Heart left ventricle (tissue), 16 donors: Measurements from ENCODE around the gene NOX5. TPM values are rescaled to one million over a fixed set of nuclear protein-coding genes. Genes with fewer than 3 reads are reported as not detected.

Experiments used
- ATAC-seq, 4 donors: fragments of 200-7000 bp; cut with Tn5 transposase; one replicate each; pipeline ENCODE4 v1.9.1; 2020 to 2022; ENCODE audit warnings: moderate library complexity in 4 of 4, mild to moderate bottlenecking in 3 of 4, moderate number of reproducible peaks in 1 of 4
- DNase-seq, 5 donors: peaks; one replicate each; pipeline ENCODE4 v3.0.0-alpha.2; 2020
- H3K27ac ChIP-seq, 12 donors: fragments of 200-600 bp; sonication (generic) in 4 of 12; one replicate each; pipeline versions ENCODE4 v1.5.0 to v1.8.0; 2016 to 2022; ENCODE audit warnings: mild to moderate bottlenecking in 2 of 12
- H3K27me3 ChIP-seq, 9 donors: fragments of 200-600 bp; sonication (generic) in 2 of 9; one replicate each; pipeline versions ENCODE4 v1.5.1 to v1.8.0; 2016 to 2022; ENCODE audit warnings: mild to moderate bottlenecking in 3 of 9
- H3K36me3 ChIP-seq, 9 donors: fragments of 200-600 bp; sonication (generic) in 2 of 9; one replicate each; pipeline versions ENCODE4 v1.5.0 to v1.8.0; 2018 to 2022; ENCODE audit warnings: mild to moderate bottlenecking in 2 of 9
- H3K4me1 ChIP-seq, 12 donors: fragments of 200-600 bp; sonication (generic) in 4 of 12; one replicate each; pipeline versions ENCODE4 v1.5.0 to v1.8.0; 2016 to 2022; ENCODE audit warnings: mild to moderate bottlenecking in 3 of 12
- H3K4me3 ChIP-seq, 12 donors: fragments of 200-600 bp; sonication (generic) in 4 of 12; one replicate each; pipeline versions ENCODE4 v1.5.0 to v1.8.0; 2017 to 2022; ENCODE audit warnings: mild to moderate bottlenecking in 9 of 12, moderate library complexity in 4 of 12
- H3K9me3 ChIP-seq, 12 donors: fragments of 200-600 bp; sonication (generic) in 4 of 12; one replicate each; pipeline versions ENCODE4 v1.5.0 to v1.8.0; 2016 to 2022; ENCODE audit warnings: mild to moderate bottlenecking in 1 of 12
- POLR2A ChIP-seq, 2 donors: fragments of 450-650 bp; IDR thresholded peaks; one replicate each; pipeline ENCODE4 v1.6.1; 2017; ENCODE audit warnings: antibody characterized with exemption in 2 of 2, mild to moderate bottlenecking in 2 of 2, moderate library complexity in 2 of 2
- WGBS, 4 donors: extraction: QIAGEN DNeasy Blood & Tissue Kit in 2 of 4; methylation state at CpG; one replicate each; pipeline versions ENCODE4 v1.1.5 to v1.1.7; 2013 to 2018; 5-methylcytosine and 5-hydroxymethylcytosine counted together
- intact Hi-C, 10 donors: fragments of 100-400 bp; cut with DNase I; formaldehyde crosslinking; loops; one replicate each; pipeline versions ENCODE4 v1.11.1 to v1.14.2; 2022
- polyA plus RNA-seq, 2 donors: library from polyadenylated mRNA; stranded (reverse); fragments of 200-250 nt; gene quantifications; one replicate each; pipeline ENCODE4 v1.2.3, GENCODE V29; 2013
- total RNA-seq, 9 donors: library from RNA; depleted of rRNA in 2 of 9; stranded (reverse); fragments of >200 nt in 2 of 9; fragmentation: NEBNext Ultra II Directional in 3 of 9; extraction: Animal tissue kit (Norgen Biotek cat#: 25700) in 3 of 9; gene quantifications; one replicate each; pipeline versions ENCODE4 v1.1.0 to v1.2.4, GENCODE V29; 2016 to 2023
- TF ChIP-seq, protein P1 (sequence below), 12 donors: fragments of 200-600 bp; sonication (generic) in 4 of 12; IDR thresholded peaks; one replicate each; pipeline versions ENCODE4 v1.5.0 to v1.8.0; 2018 to 2022; ENCODE audit warnings: antibody characterized with exemption in 12 of 12, mild to moderate bottlenecking in 5 of 12
- donor health status: ischemic (EF 13 %, LVEDD 7.1; RV severe dilation, severe dysfunction).
- donor health status: healthy with polysubstance abuse.
- donor health status: DM: no; HTN: yes; CAD: no.
- donor health status: DM: no; HTN: no; CAD: no.
- donor health status: ischemic (EF 25% LVEDD 6.9; RV normal size, moderate dysfunction).
- donor health status: ischemic (EF 25% LVEDD 5.7; RV mildly dilated, moderate dysfunction).
- donor health status: healthy.
- donor health status: DM: yes; HTN: yes; CAD: no.
- donor health status: ischemic (EF 35%, LVEDD 5.7; RV mildly dilated, moderate dysfunction).
- donor health status: nonischemic (EF 11% LVEDD 7.7; RV severe dilation, severe dysfunction).
- donor health status: DM: yes; HTN: yes; CAD: no.
- donor health status: PGD.
- donor health status: ischemic (EF 29% LVEDD 5.4; RV normal size, mild dysfunction).
- donor health status: nonischemic (EF 23%, LVEDD 6.1; RV moderate dilation, normal function).

Gene NOX5
- total and polyA plus RNA-seq, 11 donors: 0.02 to 0.29 (median 0.04) TPM; not detected in 6

DNA sequence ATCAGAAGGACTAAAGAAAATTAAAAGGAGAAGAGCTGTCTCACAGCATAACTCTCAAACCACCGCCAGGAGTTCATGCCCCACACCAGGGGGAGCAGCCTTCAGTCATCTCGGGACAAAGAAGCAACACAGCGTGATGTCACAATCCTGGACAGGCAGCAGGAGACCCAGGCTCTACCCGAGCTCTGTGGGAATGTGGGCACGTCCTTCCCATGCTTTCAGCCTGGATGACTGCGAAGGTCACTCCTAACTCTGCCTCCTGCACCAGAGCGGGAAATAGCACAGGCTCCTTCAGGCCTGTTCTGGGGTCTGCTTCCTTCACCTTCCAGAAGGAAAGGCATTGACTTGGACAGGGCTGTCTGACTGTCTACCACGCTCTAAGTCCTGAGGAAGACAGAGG is 31.3 kb downstream of the NOX5 start:
- Histone ChIP-seq H3K36me3 (no peaks in the 10 kb centered on the region), H3K9me3 (no peaks in the 10 kb centered on the region), H3K27ac (no peak overlapping the region), H3K4me3 (no peak overlapping the region), H3K4me1 (peaks cover 0 to 6% (median 0%) of the 10 kb centered on the region in 12 donors), H3K27me3 (no peaks in the 10 kb centered on the region)
- 63 to 66% (median 65%) methylated on average over 8 of the region's 8 CpGs for WGBS, 4 donors
- TF ChIP-seq POLR2A (IDR thresholded peaks at IDR 0.05): no peak
- TF ChIP-seq, protein P1, sequence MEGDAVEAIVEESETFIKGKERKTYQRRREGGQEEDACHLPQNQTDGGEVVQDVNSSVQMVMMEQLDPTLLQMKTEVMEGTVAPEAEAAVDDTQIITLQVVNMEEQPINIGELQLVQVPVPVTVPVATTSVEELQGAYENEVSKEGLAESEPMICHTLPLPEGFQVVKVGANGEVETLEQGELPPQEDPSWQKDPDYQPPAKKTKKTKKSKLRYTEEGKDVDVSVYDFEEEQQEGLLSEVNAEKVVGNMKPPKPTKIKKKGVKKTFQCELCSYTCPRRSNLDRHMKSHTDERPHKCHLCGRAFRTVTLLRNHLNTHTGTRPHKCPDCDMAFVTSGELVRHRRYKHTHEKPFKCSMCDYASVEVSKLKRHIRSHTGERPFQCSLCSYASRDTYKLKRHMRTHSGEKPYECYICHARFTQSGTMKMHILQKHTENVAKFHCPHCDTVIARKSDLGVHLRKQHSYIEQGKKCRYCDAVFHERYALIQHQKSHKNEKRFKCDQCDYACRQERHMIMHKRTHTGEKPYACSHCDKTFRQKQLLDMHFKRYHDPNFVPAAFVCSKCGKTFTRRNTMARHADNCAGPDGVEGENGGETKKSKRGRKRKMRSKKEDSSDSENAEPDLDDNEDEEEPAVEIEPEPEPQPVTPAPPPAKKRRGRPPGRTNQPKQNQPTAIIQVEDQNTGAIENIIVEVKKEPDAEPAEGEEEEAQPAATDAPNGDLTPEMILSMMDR (IDR thresholded peaks at IDR 0.05): peak in 1 of 12 donors; percentile 12
- ATAC-seq (peak in 2 of 4 donors; percentile 27 to 36), DNase-seq (no peak)
- intact Hi-C loops: no loop called here

DNA sequence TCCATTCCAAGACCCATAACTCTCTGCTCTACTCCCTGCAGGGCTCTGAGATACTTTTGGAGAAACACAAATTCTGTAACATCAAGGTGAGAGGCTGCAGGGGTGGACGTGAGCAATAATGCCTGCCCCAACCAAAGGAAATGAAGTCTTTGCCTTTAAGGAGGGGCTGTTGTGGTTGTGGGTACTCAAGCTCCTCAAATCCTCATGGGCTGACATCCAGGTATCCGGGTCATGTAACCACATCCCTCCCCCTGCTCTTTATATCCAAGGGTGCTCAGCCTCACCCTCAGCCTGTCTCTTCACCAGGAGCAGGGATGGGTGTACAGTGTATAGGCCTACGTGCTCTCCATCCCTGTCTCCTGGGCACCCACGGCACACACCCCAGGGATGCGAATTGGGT is 32.3 kb downstream of the NOX5 start:
- H3K9me3 ChIP-seq: no peaks in the 10 kb centered on the region
- DNase-seq (no peak), ATAC-seq (peak in 1 of 4 donors; percentile 34)
- intact Hi-C loops: no loop called here
- no peaks in the 10 kb centered on the region for H3K27me3 ChIP-seq
- WGBS, 4 donors: 80 to 89% (median 86%) methylated on average over 5 of the region's 5 CpGs
- no peaks in the 10 kb centered on the region for H3K36me3 ChIP-seq
- no peak for TF ChIP-seq POLR2A (IDR thresholded peaks at IDR 0.05)
- TF ChIP-seq, protein P1 (IDR thresholded peaks at IDR 0.05): no peak
- H3K27ac ChIP-seq: no peak overlapping the region
- peaks cover 0 to 6% (median 0%) of the 10 kb centered on the region in 12 donors for H3K4me1 ChIP-seq
- H3K4me3 ChIP-seq: no peak overlapping the region

DNA sequence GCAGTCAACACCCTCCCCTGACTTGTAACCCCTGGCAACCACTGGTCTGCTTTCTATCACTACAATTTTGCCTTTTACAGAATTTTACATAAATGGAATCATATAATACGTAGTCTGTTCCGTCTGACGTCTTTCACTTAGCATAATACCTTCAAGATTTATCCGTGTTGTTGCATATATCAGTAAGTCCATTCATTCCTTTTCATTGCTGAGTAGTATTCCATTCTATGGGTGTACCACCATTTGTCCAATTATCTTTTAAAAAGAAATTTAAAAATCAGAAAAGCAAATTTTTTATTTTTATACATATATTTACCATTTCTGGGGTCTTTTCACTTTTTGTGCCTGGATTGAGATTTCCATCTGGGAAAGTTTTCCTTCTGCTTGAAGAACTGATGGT is 35.5 kb downstream of the NOX5 start:
- no peak for ATAC-seq

DNA sequence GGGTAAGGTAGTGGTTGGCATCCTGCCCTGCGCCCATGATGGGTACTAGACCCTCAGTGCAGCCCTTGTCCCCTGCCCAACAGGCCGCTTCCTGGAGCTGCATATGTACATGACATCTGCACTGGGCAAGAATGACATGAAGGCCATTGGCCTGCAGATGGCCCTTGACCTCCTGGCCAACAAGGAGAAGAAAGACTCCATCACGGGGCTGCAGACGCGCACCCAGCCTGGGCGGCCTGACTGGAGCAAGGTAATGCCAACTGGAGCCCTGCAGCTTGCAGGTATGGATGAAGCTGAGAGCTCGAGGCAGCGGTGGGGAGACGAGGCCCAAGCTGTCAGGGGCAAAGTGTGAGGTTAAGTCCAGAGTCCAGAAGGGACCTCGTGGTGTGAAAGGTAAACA is 40.8 kb downstream of the NOX5 start:
- intact Hi-C loops: loop anchor here in 7 of 10 donors (2.0 to 5.0 kb wide), 7 partner anchors 102 to 412 kb away; partner anchors contain the start of genes GLCE (in 2 of the 7) and KIF23 (in 1 of the 7)
- no peak for ATAC-seq

More for the DNA sequence above, 35.5 kb downstream of the NOX5 start:
- Histone ChIP-seq H3K9me3 (no peaks in the 10 kb centered on the region), H3K4me1 (peaks cover 0 to 6% (median 0%) of the 10 kb centered on the region in 12 donors), H3K27me3 (no peaks in the 10 kb centered on the region), H3K27ac (no peak overlapping the region), H3K4me3 (no peak overlapping the region), H3K36me3 (no peaks in the 10 kb centered on the region)
- 94 to 97% (median 96%) methylated on average over 4 of the region's 4 CpGs for WGBS, 4 donors
- intact Hi-C loops: no loop called here
- DNase-seq: no peak
- TF ChIP-seq, protein P1 (IDR thresholded peaks at IDR 0.05): no peak
- TF ChIP-seq POLR2A (IDR thresholded peaks at IDR 0.05): no peak

More for the DNA sequence above, 40.8 kb downstream of the NOX5 start:
- WGBS, 4 donors: 92 to 95% (median 94%) methylated on average over 9 to 10 of the region's 10 CpGs
- TF ChIP-seq POLR2A (IDR thresholded peaks at IDR 0.05): no peak
- TF ChIP-seq, protein P1 (IDR thresholded peaks at IDR 0.05): no peak
- no peak for DNase-seq
- peaks cover 0 to 8% (median 0%) of the 10 kb centered on the region in 9 donors for H3K27me3 ChIP-seq
- no peak overlapping the region for H3K4me3 ChIP-seq
- no peak overlapping the region for H3K27ac ChIP-seq
- no peaks in the 10 kb centered on the region for H3K36me3 ChIP-seq
- no peaks in the 10 kb centered on the region for H3K9me3 ChIP-seq
- peaks cover 0 to 15% (median 10%) of the 10 kb centered on the region in 12 donors for H3K4me1 ChIP-seq
